H1 (cell line): Measurements from ENCODE around the gene BCL6B. TPM values are rescaled to one million over a fixed set of nuclear protein-coding genes. Genes with fewer than 3 reads are reported as not detected.

Source experiments
- CBX8 ChIP-seq: fragments of 300-800, 300-1000 bp; sonication (generic); IDR thresholded peaks from 2 replicates; pipeline ENCODE4 v1.7.1; 2016; ENCODE audit warnings: low read depth, low read length, borderline replicate concordance
- E2F6 ChIP-seq: IDR thresholded peaks from 2 replicates; pipeline ENCODE4 v1.6.1; 2012; ENCODE audit warnings: inconsistent platforms
- HDAC2 ChIP-seq, 2 experiments: fragments of 300-600 bp in 1 of 2; sonication (generic) in 1 of 2; IDR thresholded peaks; 2 replicates each; pipeline ENCODE4 v1.6.1; 2011 to 2012; ENCODE audit warnings: low read depth in 2 of 2, low read length in 2 of 2, mild to moderate bottlenecking in 2 of 2, moderate library complexity in 2 of 2, borderline replicate concordance in 1 of 2, inconsistent platforms in 1 of 2
- HDAC6 ChIP-seq: IDR thresholded peaks from one replicate; pipeline ENCODE4 v1.7.1; 2012; ENCODE audit warnings: low read depth, mild to moderate bottlenecking, inconsistent platforms, low read length, moderate library complexity
- JUN ChIP-seq: IDR thresholded peaks from 2 replicates; pipeline ENCODE4 v1.6.1; 2011; ENCODE audit warnings: low read depth, mild to moderate bottlenecking, improper control_type of control experiment, low read length
- KDM5A ChIP-seq: fragments of 200-600 bp; IDR thresholded peaks from 2 replicates; pipeline ENCODE4 v1.7.1; 2012; ENCODE audit warnings: mild to moderate bottlenecking, low read length, inconsistent platforms, mixed read lengths
- MAX ChIP-seq: IDR thresholded peaks from 2 replicates; pipeline ENCODE4 v1.6.1; 2012; ENCODE audit warnings: inconsistent platforms
- RFX5 ChIP-seq: IDR thresholded peaks from 2 replicates; pipeline ENCODE4 v1.6.1; 2011; ENCODE audit warnings: low read depth, low read length, improper control_type of control experiment, borderline replicate concordance
- SAP30 ChIP-seq: fragments of 300-600 bp; sonication (generic); IDR thresholded peaks from 2 replicates; pipeline ENCODE4 v1.7.1; 2012; ENCODE audit warnings: low read length, moderate library complexity, mild to moderate bottlenecking, inconsistent platforms; ENCODE audit not compliant: insufficient read depth, insufficient replicate concordance
- SIX5 ChIP-seq: IDR thresholded peaks from 2 replicates; pipeline ENCODE4 v1.6.1; 2011; ENCODE audit warnings: mild to moderate bottlenecking, low read depth, low read length
- SRF ChIP-seq: IDR thresholded peaks from 2 replicates; pipeline ENCODE4 v1.6.1; 2011; ENCODE audit warnings: mild to moderate bottlenecking, low read depth, low read length, moderate library complexity
- ZNF274 ChIP-seq: IDR thresholded peaks from 2 replicates; pipeline ENCODE4 v1.7.0; 2012; ENCODE audit warnings: low read length, borderline replicate concordance; ENCODE audit errors: extremely low read depth
- polyA plus RNA-seq, 7 experiments: library from polyadenylated mRNA; depleted of rRNA in 3 of 7; stranded (reverse) in 5 of 7; unstranded in 2 of 7; fragments of >200 nt in 5 of 7; fragments of 200-250 nt in 2 of 7; gene quantifications; 1 replicate in 5 of 7; 2 replicates in 1 of 7; 4 replicates in 1 of 7; pipeline versions ENCODE4 v1.2.1 to v1.2.3, GENCODE V29; 2011 to 2013; ENCODE audit warnings: missing spikeins in 2 of 7, mixed read lengths in 2 of 7
- total RNA-seq: library from RNA; stranded (reverse); fragmentation: NEBNext Ultra II Directional; extraction: Animal tissue kit (Norgen Biotek cat#: 25700); gene quantifications from 2 replicates; pipeline ENCODE4 v1.2.1, GENCODE V29; 2021

Gene BCL6B
- total and polyA plus RNA-seq, 2 of the 8 experiments (the other 6 are each of a cell fraction or from before 2014, with no cell fraction given): 6.6 to 8.7 TPM

GRCh38 chr17:7019839-7020519, 2.9 kb upstream of the BCL6B start (continued):
- no peak for TF ChIP-seq CBX8
- TF ChIP-seq E2F6: no peak
- no peak for TF ChIP-seq SIX5
- no peak for TF ChIP-seq ZNF274
- TF ChIP-seq RFX5: no peak
- no peak for TF ChIP-seq SAP30
- TF ChIP-seq JUN: no peak
- no peak for TF ChIP-seq HDAC6
- TF ChIP-seq SRF: no peak
- no peak for TF ChIP-seq MAX
- TF ChIP-seq KDM5A: no peak
- TF ChIP-seq HDAC2 (IDR thresholded peaks at IDR 0.05; ENCODE audit: borderline replicate concordance in 1 of 2, low read depth in 2 of 2, low read length in 2 of 2): no peak
- TF ChIP-seq, all 59 proteins: peak for 6
